Right ventricle myocardium inferior (tissue), 1 donor: ENCODE data around the gene CLEC16A. TPM values are rescaled to one million over a fixed set of nuclear protein-coding genes. Genes with fewer than 3 reads are reported as not detected.
A peak's percentile ranks its signal among the peaks of the same experiment; 100 is the strongest.
"Not testable (repeated sequence)": the region's sequence is repeated elsewhere in the genome, so short reads cannot be mapped to it uniquely, and the experiment has no call there.

Experiments used
- ATAC-seq: fragments of 200-7000 bp; cut with Tn5 transposase; one replicate; pipeline ENCODE4 v1.9.1; 2020; ENCODE audit warnings: mild to moderate bottlenecking, moderate library complexity
- DNase-seq: peaks from one replicate; pipeline ENCODE4 v3.0.0; 2021; ENCODE audit errors: missing footprints
- intact Hi-C: fragments of 100-400 bp; cut with DNase I; formaldehyde crosslinking; loops from one replicate; pipeline ENCODE4 v1.11.0; 2022
- total RNA-seq: library from RNA; stranded (reverse); fragmentation: NEBNext Ultra II Directional; extraction: Animal tissue kit (Norgen Biotek cat#: 25700); gene quantifications from one replicate; pipeline ENCODE4 v1.2.1, GENCODE V29; 2021
- donor health status: DM: no; HTN: yes; CAD: no; lungs with severe emphysema.

CLEC16A gene
- total RNA-seq, 1 donor from 2014 or later, result 23.0 TPM

DNA sequence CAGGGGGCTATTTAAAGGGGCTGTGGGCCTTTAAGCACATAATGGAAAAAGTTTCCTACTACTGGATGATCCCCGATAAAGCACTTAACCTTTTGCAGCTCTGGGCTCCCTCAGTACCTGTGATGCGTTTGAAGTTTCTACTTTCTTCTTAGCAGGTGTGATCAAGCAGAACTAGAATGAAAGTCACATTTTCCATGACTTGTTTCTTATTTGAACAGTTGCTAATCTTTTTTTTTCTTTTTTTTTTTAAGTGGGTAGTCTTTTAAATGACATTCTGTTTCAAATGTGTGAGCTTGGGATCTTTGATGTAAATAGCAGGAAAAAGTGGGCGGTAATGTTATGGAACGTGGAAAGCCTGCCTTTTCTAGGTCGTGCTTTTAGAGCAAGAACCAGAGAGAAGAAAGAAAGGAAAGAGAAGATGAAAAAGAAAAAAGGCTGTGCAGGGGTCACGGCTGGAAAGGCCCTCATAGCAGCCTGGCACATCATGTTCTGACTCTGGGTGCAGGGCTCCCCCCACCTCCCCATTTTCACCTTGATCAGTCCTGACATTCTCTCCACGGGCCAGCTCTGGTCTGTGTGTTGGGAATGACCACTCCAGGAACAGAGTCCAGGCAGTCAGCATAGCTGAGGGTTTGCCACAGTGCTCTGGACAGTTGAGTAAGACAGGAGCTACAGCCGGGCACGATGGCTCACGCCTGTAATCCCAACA lies 150.6 kb downstream of the CLEC16A start:
- DNase-seq, result no peak
- no peak for ATAC-seq
- intact Hi-C loops, result no loop called here

DNA sequence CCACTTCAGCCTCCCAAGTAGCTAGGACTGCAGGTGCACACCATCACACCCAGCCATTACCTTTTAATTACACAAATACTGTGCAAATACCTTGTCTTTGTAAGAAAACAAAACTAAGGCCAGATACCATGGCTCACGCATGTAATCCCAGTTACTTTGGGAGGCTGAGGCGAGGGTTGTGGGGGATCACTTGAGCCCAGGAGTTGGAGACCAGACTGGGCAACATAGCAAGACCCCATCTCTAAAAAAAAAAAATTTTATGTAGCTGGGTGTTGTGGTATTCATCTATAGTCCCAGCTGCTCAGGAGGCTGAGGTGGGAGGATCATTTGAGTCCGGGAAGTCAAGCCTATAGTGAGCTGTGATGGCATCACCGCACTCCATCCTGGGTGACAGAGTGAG lies 151.6 kb downstream of the CLEC16A start:
- DNase-seq (no peak), ATAC-seq (no peak)
- intact Hi-C loops, result no loop called here

DNA sequence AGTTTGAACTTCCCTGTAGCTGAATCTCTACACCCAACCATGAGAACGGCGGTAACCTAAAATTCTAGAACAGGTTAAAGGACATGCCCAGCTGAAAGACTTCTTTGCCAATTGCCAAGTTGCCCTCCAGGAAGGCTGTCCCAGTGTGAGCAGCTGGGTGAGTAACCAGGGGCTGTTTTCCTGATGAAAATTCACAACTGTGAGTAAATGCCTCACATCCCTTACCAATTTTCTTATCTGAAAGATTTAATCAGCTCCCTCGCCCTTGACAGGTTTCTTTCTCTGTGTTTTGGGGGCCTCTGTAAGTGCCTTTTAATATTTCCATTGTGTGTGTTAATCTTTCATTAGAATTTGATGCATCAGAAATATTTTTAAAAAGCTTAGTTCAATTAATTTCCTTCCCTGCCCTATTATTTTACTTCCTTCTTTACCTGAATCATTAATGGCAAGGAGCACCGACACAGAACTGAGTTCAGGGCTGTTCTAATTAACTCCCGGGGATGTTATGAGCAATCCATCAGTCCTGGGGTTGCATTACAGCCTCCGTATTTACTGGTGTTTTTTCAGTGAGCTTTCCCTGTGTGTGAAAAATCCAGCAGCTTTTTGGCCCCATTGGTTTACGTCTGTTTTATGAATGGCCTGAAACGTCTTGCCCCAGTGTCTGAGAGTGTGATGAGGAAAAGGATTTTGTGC lies 152.9 kb downstream of the CLEC16A start:
- DNase-seq, result no peak
- intact Hi-C loops, result no loop called here
- no peak for ATAC-seq

DNA sequence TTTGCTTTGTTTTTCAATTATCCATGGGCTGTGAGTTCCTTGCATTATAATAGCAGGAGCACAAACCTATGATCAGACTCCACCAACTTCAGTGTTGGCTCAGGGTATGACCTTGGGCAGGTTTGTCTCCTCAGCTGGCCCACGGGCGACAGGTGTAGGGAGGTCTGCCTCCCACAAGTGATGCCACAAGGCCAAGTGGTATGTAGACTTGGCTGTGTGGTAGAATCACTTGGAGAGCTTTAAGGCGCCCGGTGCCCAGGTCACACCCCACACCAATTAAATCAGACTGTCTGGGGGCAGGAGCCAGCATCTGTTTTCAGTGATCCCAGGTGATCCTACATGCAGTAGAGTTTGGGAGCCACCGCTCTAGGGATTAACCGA lies 153.4 kb downstream of the CLEC16A start:
- intact Hi-C loops, result no loop called here
- DNase-seq (no peak), ATAC-seq (no peak)

DNA sequence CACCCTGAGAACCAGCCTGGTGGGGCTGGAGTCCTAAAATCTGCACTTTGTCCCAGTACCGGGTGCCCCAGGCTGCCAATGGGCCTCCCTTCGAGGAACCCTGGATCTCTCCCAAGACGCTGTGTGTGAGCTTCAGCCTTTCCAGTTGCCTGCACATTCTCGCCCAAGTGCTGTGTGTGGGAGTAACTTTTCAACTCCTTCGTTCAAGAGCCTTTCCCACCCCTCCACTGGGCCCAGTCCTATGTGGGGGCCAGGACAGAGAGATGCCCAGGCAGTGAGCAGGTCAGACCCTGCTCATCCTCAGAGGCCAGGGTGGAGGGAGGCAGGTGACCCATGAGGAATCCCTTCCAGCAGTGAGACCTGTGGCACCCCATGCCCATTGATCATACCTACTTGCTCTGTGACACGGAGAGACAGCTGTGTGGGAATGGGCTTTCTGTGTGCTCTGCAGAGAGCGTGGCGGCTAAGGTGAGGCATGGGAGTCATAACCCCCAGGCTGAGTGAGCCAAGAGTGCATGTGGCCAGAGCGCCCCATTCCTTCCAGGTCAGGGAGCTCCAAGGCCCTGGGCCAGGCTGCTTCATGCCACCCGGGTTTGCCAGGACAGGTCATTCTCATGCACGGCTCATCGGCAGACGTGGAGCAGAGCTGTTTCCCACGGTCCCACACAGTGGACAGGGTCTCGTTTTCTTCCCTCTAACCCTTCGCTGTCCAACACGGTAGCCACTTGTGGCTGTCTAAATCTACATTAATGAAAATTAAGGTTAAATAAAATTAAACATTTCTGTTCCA lies 154.4 kb downstream of the CLEC16A start:
- DNase-seq, result no peak
- no peak for ATAC-seq
- intact Hi-C loops, result no loop called here

DNA sequence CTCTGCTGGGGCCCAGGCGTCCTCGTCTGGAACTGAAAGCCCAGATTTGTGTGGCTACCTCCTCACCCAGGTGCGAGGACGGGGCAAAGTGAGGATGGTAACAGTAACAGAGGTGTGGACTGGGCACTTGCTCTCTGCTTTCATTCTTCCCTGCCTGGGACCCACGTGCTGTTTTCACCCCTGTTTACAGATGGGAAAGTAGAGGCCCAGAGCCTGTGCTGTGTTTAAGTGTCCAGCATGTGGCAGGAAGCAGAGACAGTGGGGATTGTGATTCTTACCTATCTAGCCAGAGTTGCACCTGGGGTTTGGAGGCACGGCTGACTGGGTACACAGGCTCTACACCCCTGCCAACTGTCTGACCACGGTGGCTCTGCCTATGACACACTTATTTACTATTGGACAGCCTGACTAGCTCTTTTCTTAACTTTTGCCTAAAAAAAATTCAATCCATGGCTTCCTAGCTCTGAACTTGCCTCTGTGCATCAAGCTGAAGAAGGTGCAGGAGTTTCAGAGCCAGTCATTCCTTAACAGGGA lies 155.4 kb downstream of the CLEC16A start:
- ATAC-seq, result no peak
- DNase-seq, result no peak
- intact Hi-C loops, result loop anchor here (5.0 kb wide), 2 partner anchors 38 to 127 kb away; no protein-coding TSS in a partner anchor

DNA sequence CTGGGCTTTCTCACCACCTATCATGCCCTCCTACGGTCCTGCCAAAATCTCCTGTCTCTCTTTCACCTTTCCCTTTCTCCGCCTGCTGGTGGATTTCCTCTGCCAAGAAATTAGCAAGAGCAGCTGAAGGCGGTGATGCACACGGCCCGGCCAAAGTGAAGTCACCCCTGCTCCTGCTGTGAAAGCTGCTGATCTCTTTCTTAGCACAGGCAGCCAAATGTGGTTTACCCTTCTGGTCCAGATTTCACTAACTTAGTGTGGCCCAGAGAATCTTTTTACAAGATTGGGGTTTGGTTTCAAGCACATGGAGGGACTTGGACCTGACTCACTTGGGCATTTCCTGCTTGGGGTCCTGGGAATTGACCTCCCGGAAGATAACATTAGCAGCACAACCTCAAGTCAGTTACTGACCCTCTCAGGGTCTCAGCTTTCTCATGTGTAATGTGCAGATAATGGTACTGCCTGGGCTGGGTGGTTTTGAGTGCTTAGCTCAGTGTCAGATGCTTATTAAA lies 155.9 kb downstream of the CLEC16A start:
- peak; percentile 60 for ATAC-seq
- no peak for DNase-seq
- intact Hi-C loops, result loop anchor here (5.0 kb wide), 2 partner anchors 37 to 128 kb away; no protein-coding TSS in a partner anchor

DNA sequence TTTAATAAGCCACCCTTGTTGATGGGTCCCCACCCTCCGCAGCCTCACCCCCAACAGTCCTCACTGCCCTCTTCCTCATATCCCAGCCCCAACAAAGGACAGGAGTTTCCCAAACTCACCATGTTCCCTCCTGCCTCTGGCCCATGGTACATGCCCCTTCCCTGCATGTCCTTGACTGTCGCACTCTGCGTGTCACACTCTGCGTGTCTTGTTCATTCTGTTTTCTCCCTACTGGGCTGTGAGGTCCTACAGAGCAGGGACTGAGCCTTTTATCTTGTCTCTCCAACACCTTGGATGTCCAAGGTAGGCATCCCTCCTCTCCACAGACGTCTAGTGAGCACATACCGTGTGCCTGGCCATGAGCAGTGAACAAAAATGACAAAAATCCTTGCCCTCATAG lies 156.9 kb downstream of the CLEC16A start:
- no peak for DNase-seq
- ATAC-seq, result no peak
- intact Hi-C loops, result loop anchor here (5.0 kb wide), 2 partner anchors 36 to 129 kb away; no protein-coding TSS in a partner anchor

DNA sequence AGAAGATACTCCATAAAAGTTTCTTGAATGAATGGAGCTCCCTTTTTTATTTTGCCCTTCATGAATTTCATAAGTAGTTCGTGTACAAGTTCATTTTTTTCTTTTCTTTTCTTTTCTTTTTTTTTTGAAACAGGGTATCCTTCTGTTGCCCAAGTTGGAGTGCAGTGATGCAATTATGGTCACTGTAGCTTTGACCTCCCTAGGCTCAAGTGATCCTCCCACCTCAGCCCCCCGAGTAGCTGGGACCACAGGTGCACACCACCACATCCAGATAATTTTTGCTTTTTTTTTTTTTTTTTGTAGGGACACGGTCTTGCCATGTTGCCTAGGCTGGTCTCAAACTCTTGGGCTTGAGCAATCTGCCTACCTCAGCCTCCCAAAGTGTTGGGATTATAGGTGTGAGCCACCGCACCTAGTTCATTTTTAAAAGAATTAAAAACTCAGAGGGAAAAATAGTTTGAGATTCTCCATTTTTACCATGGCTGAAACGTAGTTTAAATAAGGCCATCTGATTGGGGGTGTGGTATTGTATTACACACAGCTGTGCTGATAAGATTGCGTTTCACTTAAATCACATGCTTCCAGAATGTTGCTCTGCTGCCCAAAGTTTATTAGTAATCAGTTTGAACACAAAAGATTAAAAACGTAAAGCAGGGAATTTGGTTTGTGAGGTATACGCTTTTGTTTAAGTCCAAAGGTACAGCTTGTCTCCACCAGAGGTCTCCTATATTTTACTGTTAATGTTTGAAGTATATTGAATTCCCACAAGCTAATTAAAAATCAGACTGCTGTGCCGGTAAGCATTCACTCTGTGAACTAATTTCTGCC lies 157.5 kb downstream of the CLEC16A start:
- ATAC-seq (no peak), DNase-seq (no peak)
- intact Hi-C loops, result loop anchor here (5.0 kb wide), 2 partner anchors 35 to 130 kb away; no protein-coding TSS in a partner anchor

DNA sequence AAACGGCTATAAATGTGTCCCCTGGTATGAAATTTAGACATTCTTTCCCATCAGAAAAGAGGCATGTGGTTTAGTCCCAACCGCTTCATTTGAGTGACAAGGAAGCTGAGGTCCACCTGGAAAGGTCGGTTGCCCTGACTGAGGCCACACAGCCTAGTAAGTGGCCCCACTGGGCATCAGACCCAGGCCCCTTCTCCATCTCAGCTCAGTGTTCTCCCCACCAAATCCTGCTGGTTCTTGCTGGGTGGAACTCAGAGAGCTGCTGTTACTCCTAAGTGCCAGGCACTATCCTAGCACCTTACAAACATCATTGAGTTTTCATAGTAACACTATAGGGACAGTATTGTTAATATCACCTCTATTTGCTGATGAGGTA lies 158.1 kb downstream of the CLEC16A start:
- no peak for ATAC-seq
- intact Hi-C loops, result loop anchor here (5.0 kb wide), 2 partner anchors 35 to 130 kb away; no protein-coding TSS in a partner anchor

DNA sequence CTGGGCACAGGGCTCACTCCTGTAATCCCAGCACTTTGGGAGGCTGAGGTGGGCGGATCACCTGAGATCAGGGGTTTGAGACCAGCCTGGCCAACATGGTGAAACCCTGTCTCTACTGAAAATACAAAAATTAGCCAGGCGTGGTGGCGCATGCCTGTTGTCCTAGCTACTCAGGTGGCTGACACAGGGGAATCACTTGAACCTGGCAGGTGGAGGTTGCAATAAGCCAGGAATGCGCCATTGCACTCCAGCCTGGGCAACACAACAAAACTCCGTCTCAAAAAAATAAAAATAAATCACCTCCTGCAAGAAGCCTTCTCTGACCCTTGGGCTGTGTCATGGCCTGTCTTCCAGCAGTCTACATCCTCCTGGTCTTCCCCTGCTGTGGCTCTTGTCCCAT lies 158.9 kb downstream of the CLEC16A start:
- not testable (repeated sequence) for ATAC-seq, DNase-seq
- intact Hi-C loops, result loop anchor here (5.0 kb wide), 2 partner anchors 34 to 131 kb away; no protein-coding TSS in a partner anchor

More for the DNA sequence above, 158.1 kb downstream of the CLEC16A start:
- DNase-seq, result no peak

DNA sequence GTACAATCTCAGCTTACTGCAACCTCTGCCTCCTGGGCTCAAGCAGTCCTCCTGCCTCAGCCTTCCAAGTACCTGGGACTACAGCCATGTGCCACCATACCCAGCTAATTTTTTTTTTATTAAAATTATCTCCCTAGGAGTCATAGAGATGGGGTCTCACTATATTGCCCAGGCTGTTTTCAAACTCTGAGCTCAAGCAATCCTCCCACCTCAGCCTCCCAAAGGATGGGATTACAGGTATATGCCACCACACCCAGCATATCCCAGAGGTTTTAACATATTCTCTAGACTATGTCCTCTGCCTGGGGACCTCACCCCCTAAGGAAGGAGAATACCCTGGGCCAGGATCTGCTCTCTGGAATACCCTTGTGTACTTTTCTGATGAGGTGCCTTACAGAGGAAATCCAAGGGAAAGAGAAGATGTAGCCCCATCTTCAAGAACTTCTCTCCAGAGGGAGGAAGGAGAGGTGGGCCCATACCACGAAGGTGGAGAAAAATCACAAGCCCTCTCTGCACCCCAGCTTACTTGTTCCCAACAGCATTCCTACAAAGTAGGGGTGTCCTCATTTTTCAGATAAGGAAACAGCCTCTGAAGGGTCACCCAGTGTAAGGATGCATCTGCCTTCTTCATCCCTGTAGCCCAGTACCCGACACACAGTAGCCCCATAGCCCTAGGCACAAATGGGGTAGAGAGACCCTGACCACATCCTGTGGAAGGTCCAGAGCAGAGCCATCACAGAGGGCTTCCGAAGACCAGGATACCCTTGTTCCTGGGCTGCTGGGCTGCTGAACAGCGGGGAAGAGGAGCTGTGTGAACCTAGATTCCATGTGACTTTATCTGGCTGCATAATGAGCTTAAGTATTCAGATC lies 160.0 kb downstream of the CLEC16A start:
- intact Hi-C loops, result loop anchor here (2.0 to 5.0 kb wide), 3 partner anchors 33 to 150 kb away; no protein-coding TSS in a partner anchor
- ATAC-seq (no peak), DNase-seq (no peak)

DNA sequence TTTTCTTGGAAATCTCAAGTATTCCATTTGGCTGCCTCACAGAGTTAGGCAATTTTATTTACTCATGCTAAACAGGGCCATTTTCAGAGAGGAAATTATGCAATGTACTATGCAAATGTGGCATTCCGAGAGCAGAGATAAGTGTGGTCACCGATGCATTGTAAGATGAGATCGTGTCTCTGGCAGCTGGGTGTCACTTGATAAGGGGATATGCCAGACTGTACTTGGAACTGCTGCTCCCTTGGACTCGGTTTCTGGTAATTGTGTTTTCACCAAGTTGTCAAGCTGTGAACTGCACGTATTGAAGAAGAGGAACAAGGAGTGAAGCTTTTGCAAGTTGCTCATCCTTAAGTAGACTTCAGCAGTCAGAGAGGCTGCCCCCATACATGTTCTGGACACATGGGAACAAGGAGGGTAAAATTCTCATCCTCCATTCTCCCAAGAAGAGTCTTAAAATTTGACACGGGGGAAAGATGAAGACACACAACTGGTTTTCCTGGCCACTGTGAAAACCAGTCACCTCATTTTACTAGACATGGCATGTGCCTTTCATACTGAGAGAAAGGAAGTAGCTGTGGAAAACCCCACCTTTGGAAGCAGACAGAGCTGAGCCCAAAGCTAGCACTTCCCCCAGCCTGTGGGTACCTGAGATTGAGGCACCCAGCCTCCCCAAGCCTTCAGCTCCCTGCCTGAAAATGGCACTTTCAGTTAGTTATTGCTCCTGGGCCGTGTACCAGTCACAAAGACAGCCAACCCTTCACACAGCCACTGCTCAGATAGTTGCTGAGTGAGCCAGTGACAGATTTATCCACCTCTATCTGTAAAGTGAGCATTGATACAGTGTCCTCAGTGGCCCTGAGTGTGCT lies 160.9 kb downstream of the CLEC16A start:
- intact Hi-C loops, result loop anchor here (2.0 kb wide), 1 partner anchor 150 kb away; no protein-coding TSS in a partner anchor
- DNase-seq, result no peak

DNA sequence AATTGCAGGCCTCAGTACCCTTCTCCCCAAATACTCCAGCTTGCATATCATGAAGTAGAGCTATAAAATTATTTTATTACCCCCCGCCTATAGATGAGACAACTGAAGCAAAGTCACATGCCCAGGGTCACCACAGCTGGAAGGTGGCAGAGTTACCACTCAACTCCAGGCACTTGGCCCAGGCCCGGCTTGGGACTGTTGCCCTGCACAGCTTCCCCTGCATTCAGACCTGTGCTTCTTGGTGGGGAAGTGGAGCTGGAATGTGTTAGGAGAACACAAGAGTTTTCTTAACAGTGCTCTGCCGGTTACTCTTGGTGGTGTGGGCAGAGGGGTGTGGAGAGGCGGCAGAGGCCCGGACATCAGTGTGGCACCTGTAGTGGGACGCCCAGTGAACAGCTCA lies 162.4 kb downstream of the CLEC16A start:
- ATAC-seq (no peak), DNase-seq (no peak)
- intact Hi-C loops, result no loop called here

More for the DNA sequence above, 160.9 kb downstream of the CLEC16A start:
- peak; percentile 81 for ATAC-seq

DNA sequence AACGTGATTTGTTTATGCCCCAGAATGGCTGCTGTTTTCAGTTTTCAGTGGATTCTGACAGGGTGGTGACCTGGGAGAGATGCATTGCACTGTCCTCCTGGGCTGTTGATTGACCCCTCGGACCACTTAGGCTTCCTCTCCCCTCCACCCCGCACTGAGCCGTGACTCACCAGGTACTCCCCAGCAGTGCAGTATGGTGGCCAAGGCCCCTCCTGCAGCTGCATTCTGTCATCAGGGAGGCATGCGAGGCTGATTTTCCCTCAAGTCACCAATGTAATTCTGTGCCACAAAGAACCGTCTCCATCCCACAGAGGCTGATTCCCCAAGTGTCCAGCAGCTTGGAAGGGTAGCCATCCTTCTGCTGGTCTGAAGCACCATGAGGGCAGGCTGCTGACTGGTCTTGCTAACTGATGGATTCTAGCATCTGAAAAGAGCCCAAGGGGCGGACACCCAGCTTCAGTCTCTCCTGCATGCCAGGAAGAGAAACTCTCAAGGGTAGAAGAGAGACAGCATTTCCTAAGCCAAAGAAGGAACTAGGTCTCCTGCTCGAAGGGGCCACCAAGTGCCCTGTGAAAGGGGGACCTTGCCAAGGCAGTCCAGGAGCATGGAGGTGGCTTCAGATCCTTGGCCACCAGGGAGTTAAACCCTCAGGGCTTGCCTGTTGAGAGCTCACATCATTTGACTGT lies 163.6 kb downstream of the CLEC16A start:
- ATAC-seq (no peak), DNase-seq (no peak)
- intact Hi-C loops, result no loop called here

DNA sequence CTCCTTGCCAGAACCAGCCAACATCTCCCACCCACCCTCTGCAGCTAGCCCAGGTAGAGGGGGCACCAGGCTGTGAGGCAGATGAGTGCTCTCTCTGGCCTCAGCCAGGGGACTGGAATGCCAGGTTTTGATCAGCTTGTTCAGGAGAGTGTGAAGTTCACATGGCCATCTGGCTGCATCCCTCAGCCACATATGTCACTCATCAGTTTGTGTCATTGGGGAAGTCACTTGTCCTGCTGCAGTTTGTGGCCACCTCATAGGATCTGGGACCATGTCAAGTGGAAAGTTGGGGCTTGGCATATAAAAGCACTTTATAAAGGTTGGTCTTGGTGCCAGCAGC lies 164.1 kb downstream of the CLEC16A start:
- no peak for DNase-seq
- intact Hi-C loops, result no loop called here
- ATAC-seq, result no peak
